Measurements from ENCODE around the gene POLK. TPM values are rescaled to one million over a fixed set of nuclear protein-coding genes. Genes with fewer than 3 reads are reported as not detected.
"Not testable (repeated sequence)": the region's sequence is repeated elsewhere in the genome, so short reads cannot be mapped to it uniquely, and the experiment has no call there.

Gene POLK
- total RNA-seq, 1 experiment from 2014 or later, result 30.2 TPM

GRCh38 chr5:75532190-75532589 lies 20.5 kb downstream of the POLK start:
- Mint-ChIP-seq H3K4me3 (ENCODE audit: unreplicated experiment) (no peak overlapping the region), H3K36me3 (ENCODE audit: insufficient read depth, unreplicated experiment) (peaks cover 8% of the 10 kb centered on the region)
- POLR2A ChIA-PET, result no interaction called here

GRCh38 chr5:75533716-75534115 lies 22.0 kb downstream of the POLK start:
- H3K4me3 Mint-ChIP-seq (ENCODE audit: unreplicated experiment); intact Hi-C loops (cut with micrococcal nuclease); BruUV-seq (replicated peaks); H3K36me3 Mint-ChIP-seq (ENCODE audit: insufficient read depth, unreplicated experiment); H3K27ac Mint-ChIP-seq (ENCODE audit: low read depth, unreplicated experiment); H3K27me3 Mint-ChIP-seq (ENCODE audit: insufficient read depth, unreplicated experiment); DNase-seq (ENCODE audit: unreplicated experiment); POLR2A ChIA-PET: not testable (repeated sequence)
- Mint-ChIP-seq H3K9me3 (ENCODE audit: unreplicated experiment) (peaks cover 15% of the 10 kb centered on the region), H3K4me1 (ENCODE audit: insufficient read depth, unreplicated experiment) (peaks cover 19% of the 10 kb centered on the region)
- CTCF ChIA-PET, result interaction anchor here (0.7 kb wide), 1 partner anchor 205 kb away, joined by 4 read pairs; no protein-coding TSS in a partner anchor

More at GRCh38 chr5:75532190-75532589, 20.5 kb downstream of the POLK start:
- no peak for DNase-seq (ENCODE audit: unreplicated experiment)
- H3K9me3 Mint-ChIP-seq (ENCODE audit: unreplicated experiment), result peaks cover 15% of the 10 kb centered on the region
- no peak overlapping the region for H3K27ac Mint-ChIP-seq (ENCODE audit: low read depth, unreplicated experiment)
- CTCF ChIA-PET, result interaction anchor here (0.9 kb wide), 1 partner anchor 16 kb away, joined by 4 read pairs; no protein-coding TSS in a partner anchor
- BruUV-seq (replicated peaks), result no TSS peak
- H3K4me1 Mint-ChIP-seq (ENCODE audit: insufficient read depth, unreplicated experiment), result peaks cover 19% of the 10 kb centered on the region
- H3K27me3 Mint-ChIP-seq (ENCODE audit: insufficient read depth, unreplicated experiment), result no peaks in the 10 kb centered on the region
- intact Hi-C loops (cut with micrococcal nuclease), result no loop called here
- TF ChIP-seq CTCF (IDR thresholded peaks at IDR 0.05; ENCODE audit: unreplicated experiment), result no peak

- Mint-ChIP-seq H3K9me3 (ENCODE audit: unreplicated experiment) (peaks cover 15% of the 10 kb centered on the region), H3K36me3 (ENCODE audit: insufficient read depth, unreplicated experiment) (peaks cover 8% of the 10 kb centered on the region), H3K4me3 (ENCODE audit: unreplicated experiment) (no peak overlapping the region), H3K27me3 (ENCODE audit: insufficient read depth, unreplicated experiment) (no peaks in the 10 kb centered on the region), H3K27ac (ENCODE audit: low read depth, unreplicated experiment) (no peak overlapping the region), H3K4me1 (ENCODE audit: insufficient read depth, unreplicated experiment) (peaks cover 19% of the 10 kb centered on the region)
- DNase-seq (ENCODE audit: unreplicated experiment), result no peak
- no TSS peak for BruUV-seq (replicated peaks)
- CTCF ChIA-PET, result interaction anchor here (1.2 kb wide), 1 partner anchor 14 kb away, joined by 4 read pairs; no protein-coding TSS in a partner anchor
- intact Hi-C loops (cut with micrococcal nuclease), result no loop called here
- POLR2A ChIA-PET, result no interaction called here
- TF ChIP-seq CTCF (IDR thresholded peaks at IDR 0.05; ENCODE audit: unreplicated experiment), result no peak
These were observed 23.0 kb downstream of the POLK start for GRCh38 chr5:75534734-75535133.

GRCh38 chr5:75536147-75536546 lies 24.5 kb downstream of the POLK start:
- intact Hi-C loops (cut with micrococcal nuclease), result no loop called here
- POLR2A ChIA-PET, result interaction anchor here (0.9 kb wide), 1 partner anchor 24 kb away, joined by 3 read pairs; the partner anchor contains the start of genes CERT1 and POLK
- no peak for DNase-seq (ENCODE audit: unreplicated experiment)
- Mint-ChIP-seq H3K27ac (ENCODE audit: low read depth, unreplicated experiment) (no peak overlapping the region), H3K36me3 (ENCODE audit: insufficient read depth, unreplicated experiment) (peaks cover 9% of the 10 kb centered on the region), H3K27me3 (ENCODE audit: insufficient read depth, unreplicated experiment) (no peaks in the 10 kb centered on the region), H3K9me3 (ENCODE audit: unreplicated experiment) (peaks cover 15% of the 10 kb centered on the region), H3K4me3 (ENCODE audit: unreplicated experiment) (no peak overlapping the region), H3K4me1 (ENCODE audit: insufficient read depth, unreplicated experiment) (peaks cover 19% of the 10 kb centered on the region)
- CTCF ChIA-PET, result no interaction called here
- no TSS peak for BruUV-seq (replicated peaks)
- TF ChIP-seq CTCF (IDR thresholded peaks at IDR 0.05; ENCODE audit: unreplicated experiment), result no peak
